Nephron (organoid): ENCODE measurements around the gene GNAL.

Experiments used
- H3K27ac Mint-ChIP-seq, 3 experiments: 2 replicates each; pipeline ENCODE4 v1.8.0; 2020; ENCODE audit warnings: mixed read lengths in 3 of 3, mild to moderate bottlenecking in 2 of 3, moderate library complexity in 1 of 3
- H3K27me3 Mint-ChIP-seq: 2 replicates; pipeline ENCODE4 v1.8.0; 2021; ENCODE audit warnings: low read depth, mild to moderate bottlenecking, moderate library complexity, mixed read lengths
- H3K36me3 Mint-ChIP-seq: 2 replicates; pipeline ENCODE4 v1.8.0; 2020; ENCODE audit warnings: low read depth, mixed read lengths
- H3K4me1 Mint-ChIP-seq: 2 replicates; pipeline ENCODE4 v1.8.0; 2020; ENCODE audit warnings: mixed read lengths
- H3K4me3 Mint-ChIP-seq, 3 experiments: 2 replicates each; pipeline ENCODE4 v1.8.0; 2020; ENCODE audit warnings: mild to moderate bottlenecking in 3 of 3, mixed read lengths in 3 of 3, moderate library complexity in 2 of 3
- H3K9me3 Mint-ChIP-seq: 2 replicates; pipeline ENCODE4 v1.8.0; 2020; ENCODE audit warnings: mixed read lengths
- CTCF ChIP-seq, 3 experiments: fragments of 200-600 bp; sonication (generic); IDR thresholded peaks; one replicate each; pipeline ENCODE4 v1.5.0; 2021; ENCODE audit warnings: antibody characterized with exemption in 3 of 3; ENCODE audit not compliant: unreplicated experiment in 3 of 3

GNAL gene

GRCh38 chr18:11760498-11761167 is 71.6 kb downstream of the GNAL start:
- no peak for TF ChIP-seq CTCF (IDR thresholded peaks at IDR 0.05; ENCODE audit: unreplicated experiment in 3 of 3)
- H3K4me3 Mint-ChIP-seq, result no peak overlapping the region
- H3K27ac Mint-ChIP-seq, result no peak overlapping the region
- H3K4me1 Mint-ChIP-seq, result peaks cover 4% of the 10 kb centered on the region
- H3K9me3 Mint-ChIP-seq, result no peaks in the 10 kb centered on the region
- no peaks in the 10 kb centered on the region for H3K36me3 Mint-ChIP-seq
- H3K27me3 Mint-ChIP-seq, result peaks cover 12% of the 10 kb centered on the region

DNA sequence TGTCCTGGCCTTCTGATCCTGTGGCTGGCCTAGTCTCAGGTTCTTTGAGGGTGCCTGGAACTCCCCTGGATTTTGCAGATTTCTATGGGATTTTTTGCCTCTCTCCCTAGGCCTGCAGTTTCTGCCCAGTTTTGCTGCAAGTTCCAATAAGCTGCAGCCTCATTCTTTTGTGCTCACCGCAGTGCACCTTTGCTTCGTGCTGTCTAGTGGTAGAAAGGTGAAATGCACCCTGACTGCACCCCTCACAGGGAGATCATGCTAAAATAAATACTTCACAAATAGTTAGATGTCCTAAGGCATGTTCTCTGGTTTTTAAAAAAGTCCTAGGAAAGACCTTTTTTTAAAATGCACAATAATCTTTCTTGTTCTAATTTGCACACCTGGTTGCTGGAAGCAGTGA is 72.5 kb downstream of the GNAL start:
- no peaks in the 10 kb centered on the region for H3K9me3 Mint-ChIP-seq
- H3K27ac Mint-ChIP-seq, result peak overlapping the region; percentile 18 to 73 (median 53)
- peaks cover 4% of the 10 kb centered on the region for H3K4me1 Mint-ChIP-seq
- H3K4me3 Mint-ChIP-seq, result no peak overlapping the region
- peak; percentile 29 to 49 (median 44) for TF ChIP-seq CTCF (IDR thresholded peaks at IDR 0.05; ENCODE audit: unreplicated experiment in 3 of 3)
- H3K27me3 Mint-ChIP-seq, result peaks cover 11% of the 10 kb centered on the region
- H3K36me3 Mint-ChIP-seq, result no peaks in the 10 kb centered on the region

GRCh38 chr18:11762429-11762828 is 73.4 kb downstream of the GNAL start:
- no peak overlapping the region for H3K27ac Mint-ChIP-seq
- H3K9me3 Mint-ChIP-seq, result no peaks in the 10 kb centered on the region
- H3K4me1 Mint-ChIP-seq, result peaks cover 4% of the 10 kb centered on the region
- peaks cover 10% of the 10 kb centered on the region for H3K27me3 Mint-ChIP-seq
- H3K36me3 Mint-ChIP-seq, result no peaks in the 10 kb centered on the region
- no peak for TF ChIP-seq CTCF (IDR thresholded peaks at IDR 0.05; ENCODE audit: unreplicated experiment in 3 of 3)
- H3K4me3 Mint-ChIP-seq, result no peak overlapping the region

GRCh38 chr18:11767329-11767728 is 78.3 kb downstream of the GNAL start:
- Mint-ChIP-seq H3K9me3 (no peaks in the 10 kb centered on the region), H3K4me1 (no peaks in the 10 kb centered on the region), H3K27me3 (peaks cover 2% of the 10 kb centered on the region), H3K27ac (no peak overlapping the region), H3K4me3 (no peak overlapping the region), H3K36me3 (no peaks in the 10 kb centered on the region)
- no peak for TF ChIP-seq CTCF (IDR thresholded peaks at IDR 0.05; ENCODE audit: unreplicated experiment in 3 of 3)

DNA sequence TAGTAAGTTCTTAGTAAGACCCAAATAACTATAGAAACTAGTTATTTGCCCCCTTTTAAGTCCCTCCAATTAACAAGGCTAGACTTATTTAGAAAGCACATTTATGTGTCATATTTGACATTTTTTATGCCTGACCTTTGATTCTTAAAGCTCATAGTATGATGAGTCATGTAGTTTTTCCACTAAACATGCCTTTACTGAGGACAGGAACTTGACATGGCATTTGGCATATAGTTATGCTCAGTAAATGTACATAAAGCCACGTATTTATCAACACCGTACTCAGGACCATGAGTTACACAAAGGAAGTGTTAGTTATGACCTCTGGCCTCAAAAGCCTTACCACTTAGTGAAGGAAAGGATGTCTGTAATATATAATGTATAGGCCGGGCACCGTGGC is 78.9 kb downstream of the GNAL start:
- no peaks in the 10 kb centered on the region for H3K9me3 Mint-ChIP-seq
- H3K4me3 Mint-ChIP-seq, result no peak overlapping the region
- no peaks in the 10 kb centered on the region for H3K4me1 Mint-ChIP-seq
- no peak overlapping the region for H3K27ac Mint-ChIP-seq
- H3K27me3 Mint-ChIP-seq, result no peaks in the 10 kb centered on the region
- no peak for TF ChIP-seq CTCF (IDR thresholded peaks at IDR 0.05; ENCODE audit: unreplicated experiment in 3 of 3)
- no peaks in the 10 kb centered on the region for H3K36me3 Mint-ChIP-seq
